GM18868 (cell line): Measurements from ENCODE around the gene ESRRB.

Experiments
- ATAC-seq: cut with Tn5 transposase; IDR thresholded peaks from one replicate; pipeline ENCODE4 v1.9.1; 2021; ENCODE audit warnings: mild to moderate bottlenecking, moderate library complexity; ENCODE audit not compliant: unreplicated experiment

The ESRRB gene

DNA sequence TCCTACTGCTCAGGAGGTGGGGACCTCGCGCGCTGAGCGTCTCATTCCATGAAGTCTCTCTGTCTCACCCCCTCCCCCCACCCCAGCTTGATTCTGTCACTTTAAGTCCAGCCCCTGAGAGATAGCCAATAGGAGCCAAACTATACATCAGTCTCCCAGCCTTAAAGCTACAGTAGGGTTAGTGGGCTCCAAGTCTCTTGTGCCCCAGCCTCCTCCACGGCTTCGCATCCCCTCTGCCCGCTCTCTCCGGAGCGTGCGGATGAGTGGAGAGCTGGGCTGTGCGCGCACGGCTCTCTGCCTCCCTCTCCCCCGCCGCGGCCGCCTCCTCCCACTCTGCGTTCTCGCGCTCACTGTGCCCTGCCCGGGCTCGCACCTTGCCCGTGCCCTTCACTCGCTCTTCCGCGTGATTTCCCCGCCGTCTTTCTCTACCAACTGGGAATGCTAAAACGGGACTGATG lies at the start of gene ESRRB:
ESRRB (plus strand) TSS at position 191 of the 458 bp plus-strand sequence; CDS start at position 456, 265 bp downstream.
- ATAC-seq, result no peak

DNA sequence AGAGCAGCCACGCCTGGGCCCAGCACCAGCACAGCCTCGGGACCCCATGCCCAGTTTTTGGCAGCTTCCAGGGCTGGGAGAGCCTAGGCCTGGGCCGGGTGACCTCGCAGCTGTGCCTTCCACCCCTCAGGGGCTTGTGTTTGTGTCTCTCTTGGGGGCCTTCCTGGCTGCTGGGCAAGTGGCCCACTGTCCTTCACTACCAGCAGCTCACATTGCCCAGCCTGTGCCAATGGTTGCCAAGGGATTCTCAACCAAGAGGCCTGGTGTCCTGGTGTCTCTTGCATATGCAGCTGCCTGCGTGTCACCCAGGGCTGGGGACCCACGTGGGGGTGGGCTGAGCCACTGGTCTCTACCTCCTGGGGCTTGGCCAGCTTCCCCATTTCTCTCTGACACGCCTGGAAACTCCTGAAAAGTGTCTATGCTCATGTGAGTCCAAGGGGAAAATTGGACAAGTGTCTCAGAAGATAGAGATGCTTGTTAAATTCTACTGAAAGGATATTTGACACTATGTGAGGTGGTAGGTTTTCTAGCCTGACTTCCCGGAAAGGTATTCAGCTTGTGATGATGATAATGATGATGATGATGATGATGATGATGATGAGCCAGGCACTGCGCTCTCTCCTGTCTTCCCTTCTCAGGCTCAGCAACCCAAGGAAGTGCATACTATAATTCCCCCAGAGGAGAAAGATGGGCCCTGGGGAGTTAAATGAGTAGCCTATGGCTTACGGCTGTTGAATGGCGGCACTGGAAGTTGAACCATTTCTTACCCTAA lies 48.8 kb upstream of the ESRRB start:
- no peak for ATAC-seq

DNA sequence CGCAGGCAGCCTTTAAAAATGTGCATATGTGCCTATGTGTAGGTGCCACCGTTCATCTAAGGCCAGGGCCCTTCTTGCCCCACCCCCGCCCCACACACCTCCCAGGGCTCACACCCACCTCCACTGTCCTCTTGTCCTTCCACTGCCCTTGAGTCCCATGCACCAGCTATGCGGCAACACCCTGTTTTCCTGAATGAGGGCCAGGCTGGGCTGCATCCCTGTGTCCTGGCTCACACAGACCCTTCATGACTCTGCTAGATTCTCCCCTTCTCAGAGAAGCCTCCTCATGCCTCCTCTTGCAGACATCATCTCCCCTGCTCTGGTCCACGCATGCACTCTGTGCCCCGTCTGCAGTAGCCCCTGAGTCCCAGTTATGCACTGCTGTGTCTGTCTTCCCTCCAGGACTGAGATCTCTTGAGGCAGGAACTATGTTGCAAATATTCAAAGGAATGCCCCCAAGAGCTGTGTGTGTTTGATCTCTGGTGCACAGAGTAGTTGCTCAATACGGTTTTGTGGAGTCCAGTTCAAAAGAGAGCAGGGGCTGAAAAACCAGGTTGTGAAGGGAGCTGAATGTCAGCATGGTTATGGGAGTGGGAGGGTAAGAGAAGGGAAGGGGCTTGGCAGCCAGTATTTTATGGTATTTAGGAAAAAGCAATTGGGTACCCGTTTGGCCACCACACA lies 47.3 kb upstream of the ESRRB start:
- ATAC-seq, result no peak

DNA sequence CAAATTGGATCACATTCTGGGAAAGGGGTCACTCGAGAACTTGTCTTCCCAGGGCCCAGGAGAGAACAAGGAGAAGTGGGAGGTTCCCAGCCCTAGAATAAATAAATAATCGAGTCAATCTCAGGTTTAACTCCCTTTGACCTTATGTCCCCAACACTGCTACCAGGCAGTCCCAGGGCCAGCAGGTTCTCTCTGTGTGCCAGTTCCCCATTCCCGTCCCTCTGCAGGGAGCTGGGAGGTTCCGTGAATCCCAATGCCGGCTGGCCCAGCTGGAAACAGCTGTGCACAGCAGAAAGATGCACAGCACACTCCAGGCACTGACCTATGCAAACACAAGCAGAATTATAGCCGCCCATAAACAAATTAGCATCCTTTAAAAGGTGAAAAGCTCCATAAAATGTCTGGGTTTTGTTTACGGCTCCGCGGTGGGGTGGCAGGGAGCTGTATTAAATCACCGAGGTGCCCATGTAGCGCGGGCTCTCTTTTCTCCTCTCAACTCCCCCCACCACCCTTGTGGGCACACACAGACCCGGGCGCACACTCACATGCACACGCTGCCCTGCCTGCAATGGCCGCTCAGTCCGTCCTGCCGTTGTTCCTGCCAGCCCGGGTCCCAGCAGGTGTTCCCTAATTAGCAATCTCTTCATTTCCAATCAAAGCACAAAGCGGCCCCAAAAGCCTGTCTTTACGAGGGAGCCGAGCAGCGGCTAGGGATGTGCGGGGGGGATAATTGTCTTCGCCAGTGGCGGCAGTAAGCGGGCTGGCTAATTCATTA lies 46.6 kb upstream of the ESRRB start:
- ATAC-seq, result no peak

DNA sequence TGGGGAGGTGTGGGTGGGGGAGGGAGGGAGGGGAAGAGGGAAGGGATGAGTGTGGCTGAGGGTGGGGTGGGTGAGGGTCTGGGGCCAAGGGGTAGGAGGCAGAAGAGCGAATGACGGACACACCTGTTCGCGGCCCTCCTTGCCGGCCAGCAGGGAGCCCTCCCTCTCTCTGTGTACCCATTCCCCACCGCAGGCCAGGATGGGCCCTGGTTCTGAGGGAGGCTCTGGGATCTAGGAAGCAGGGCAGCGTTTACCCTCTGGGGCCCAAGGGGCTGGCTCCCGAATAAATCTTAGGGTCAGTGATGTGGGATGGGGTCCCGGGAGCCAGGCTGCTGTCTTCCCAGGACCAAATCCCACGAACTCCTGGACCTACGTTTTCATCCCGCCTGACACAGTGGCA lies 46.0 kb upstream of the ESRRB start:
- no peak for ATAC-seq

DNA sequence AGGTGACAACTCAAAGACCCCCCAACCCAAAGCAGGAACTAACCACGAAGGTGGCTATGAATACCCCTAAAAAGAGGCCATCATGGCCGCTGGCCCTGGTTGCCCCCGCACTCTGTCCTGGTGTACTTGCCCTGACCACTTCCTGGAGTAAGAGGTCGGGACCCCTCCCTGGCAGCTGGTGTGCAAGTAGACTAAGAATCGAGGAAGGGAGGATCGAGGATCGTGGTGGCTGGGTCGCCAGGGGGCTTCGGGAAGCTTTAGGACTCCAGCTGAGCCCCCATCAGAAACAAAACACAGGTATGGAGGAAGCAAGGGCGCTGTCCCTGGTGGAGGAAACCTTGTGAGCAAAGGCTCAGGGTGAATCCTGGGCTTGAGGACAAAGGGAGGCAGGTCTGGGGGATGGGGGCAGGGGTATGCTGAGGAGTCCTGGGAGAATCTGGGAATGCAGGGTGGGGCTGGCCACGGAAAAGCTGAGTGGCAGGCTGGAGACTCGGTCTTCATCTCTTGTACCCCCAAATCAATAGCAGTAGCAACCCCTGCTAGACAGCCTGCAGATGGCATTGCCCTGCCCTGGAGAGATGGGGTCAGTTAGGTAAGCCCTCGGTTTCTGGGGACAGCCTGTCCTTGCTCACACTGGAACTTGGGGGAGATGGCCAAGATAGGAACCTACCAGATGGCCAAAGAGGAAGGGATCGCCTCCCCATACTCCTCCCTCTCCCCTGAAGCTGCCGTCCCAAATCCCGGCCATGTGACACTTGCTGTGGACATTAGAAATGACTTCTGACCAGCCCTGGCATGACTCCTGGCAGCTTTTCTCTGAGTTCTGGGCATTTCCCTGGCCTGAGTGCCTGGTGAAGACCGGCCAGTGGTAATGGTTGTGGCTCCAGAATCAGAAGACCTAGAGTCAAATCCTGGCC lies 45.3 kb upstream of the ESRRB start:
- ATAC-seq, result no peak

DNA sequence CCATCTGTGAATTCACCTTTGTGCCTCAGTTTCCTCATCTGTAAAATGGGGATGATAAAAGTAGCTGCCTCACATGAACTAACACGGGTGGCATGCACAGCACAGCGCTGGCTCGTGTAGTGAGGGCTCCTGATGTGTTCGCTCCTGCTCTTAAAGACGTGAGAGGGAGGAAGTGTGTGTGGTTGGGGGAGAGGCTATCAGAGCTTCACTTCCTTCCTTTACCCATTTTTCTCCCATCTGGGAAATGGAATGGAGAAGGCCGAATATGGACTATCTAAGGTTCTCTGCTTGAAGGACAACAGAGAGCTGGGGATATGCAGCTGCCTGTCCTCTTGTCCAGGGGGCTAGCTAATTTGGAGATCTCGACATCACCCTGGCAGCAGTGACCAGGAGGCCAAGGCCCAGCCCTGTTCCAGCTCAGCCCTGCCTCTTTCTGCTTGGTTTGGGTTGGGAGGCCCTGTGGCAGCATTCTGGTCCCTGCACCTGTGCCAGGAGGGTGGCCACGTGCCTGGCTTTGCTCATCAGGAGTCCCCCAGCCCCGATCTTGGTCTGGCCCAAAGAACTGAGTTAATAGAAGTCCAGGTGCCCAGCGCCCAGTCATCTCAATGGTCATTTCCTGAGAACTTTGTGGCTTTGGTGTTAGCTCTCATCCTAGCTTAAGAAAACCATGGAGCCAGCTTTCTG lies 44.5 kb upstream of the ESRRB start:
- ATAC-seq, result no peak

DNA sequence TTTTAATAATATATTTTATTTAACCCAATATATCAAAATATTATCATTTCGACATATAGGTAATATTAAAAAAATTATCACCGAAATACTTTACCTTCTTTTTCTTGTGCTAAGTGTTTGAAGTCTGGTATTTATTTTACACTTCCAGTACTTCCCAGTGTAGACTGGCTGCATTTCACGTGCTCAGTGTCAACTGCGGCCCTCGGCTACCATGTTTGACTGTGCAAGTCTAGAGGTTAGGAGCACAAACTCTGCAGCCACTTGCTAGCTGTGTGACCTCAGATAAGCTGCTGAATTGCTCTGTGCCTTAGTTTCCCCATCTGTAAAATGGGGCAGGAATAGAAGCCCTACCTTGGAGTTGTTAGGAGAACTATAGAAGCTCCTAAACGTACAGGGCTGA lies 42.3 kb upstream of the ESRRB start:
- no peak for ATAC-seq

DNA sequence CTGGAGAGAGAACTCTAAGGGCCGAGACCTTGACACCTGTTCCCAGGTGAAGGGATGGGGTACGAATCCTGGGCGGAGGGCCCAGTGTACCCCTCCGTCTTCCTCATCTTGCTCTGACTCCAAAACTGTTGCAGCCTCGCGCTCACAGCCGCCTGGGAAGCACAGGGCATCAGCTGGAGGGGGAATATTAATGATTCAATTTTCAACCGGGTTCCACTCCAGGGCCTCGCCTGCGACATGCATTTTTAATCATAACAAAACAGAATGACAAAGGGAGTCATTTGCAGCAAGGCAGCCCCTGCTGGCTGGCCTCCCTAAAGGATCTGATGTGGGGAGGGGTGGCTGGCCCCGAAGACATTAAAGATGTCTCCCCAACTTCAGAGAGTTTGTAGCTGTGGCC lies 41.6 kb upstream of the ESRRB start:
- ATAC-seq, result no peak

DNA sequence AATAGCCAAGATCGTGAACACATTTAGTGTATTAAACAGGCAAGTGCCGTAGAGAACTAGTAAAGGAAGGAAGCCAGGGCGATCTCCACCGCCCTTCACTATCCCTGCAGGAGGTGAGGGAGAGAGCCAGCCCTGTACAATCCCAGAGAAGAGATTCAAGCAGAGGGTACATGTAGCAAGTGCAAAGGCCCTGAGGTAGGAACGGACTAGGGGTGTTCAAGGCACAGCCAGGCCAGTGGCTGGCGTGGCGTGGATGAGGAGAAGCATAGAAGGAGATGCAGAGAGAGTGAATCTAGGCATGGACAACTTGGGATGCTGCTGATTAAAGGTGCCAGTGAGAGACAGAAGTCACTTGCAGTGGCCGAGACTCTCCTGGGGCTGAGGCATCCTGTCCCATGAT lies 39.1 kb upstream of the ESRRB start:
- ATAC-seq, result no peak

DNA sequence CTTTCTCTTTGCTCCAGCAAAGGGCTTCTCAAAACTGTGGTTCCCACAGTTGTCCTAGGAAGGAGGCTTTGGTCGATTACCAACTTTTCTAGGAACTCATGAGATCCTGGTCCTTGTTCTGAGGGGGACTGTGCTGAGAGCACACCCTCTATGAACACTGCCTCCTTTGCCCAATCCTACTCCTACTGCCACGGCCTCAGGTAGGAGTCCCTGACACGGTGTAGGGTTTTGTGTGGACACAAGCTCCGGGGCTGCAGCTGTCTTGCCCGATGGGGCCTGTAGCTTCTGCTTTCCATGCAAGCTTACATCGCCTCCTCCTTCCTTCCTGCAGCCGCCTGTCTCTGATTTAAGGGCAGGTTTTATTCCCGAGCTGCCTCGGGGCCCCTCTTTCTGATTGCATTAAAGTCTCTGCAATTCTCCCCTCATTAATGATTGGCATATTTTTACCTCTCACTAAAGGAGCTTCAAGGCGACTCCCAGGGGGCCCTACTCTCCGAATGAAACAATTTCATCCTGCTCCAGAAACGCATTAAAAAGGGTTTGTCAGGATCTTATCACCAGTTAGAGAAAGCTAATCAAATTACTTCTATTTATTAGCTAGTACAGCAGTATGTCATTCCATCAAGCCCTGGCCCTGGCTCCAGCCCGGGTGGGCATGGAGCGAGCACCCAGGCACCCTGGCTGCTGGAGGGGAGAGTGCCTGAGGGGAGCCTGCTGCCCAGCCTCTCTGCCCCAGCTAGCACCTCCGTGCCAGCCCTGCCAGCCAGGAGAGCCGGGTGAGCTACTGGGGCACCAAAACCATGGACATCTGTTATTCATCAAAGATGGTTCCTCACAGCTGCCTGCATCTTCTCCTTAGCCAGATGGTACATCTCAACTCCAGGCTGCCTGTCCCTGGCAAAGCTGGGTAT lies 38.0 kb upstream of the ESRRB start:
- ATAC-seq, result no peak

DNA sequence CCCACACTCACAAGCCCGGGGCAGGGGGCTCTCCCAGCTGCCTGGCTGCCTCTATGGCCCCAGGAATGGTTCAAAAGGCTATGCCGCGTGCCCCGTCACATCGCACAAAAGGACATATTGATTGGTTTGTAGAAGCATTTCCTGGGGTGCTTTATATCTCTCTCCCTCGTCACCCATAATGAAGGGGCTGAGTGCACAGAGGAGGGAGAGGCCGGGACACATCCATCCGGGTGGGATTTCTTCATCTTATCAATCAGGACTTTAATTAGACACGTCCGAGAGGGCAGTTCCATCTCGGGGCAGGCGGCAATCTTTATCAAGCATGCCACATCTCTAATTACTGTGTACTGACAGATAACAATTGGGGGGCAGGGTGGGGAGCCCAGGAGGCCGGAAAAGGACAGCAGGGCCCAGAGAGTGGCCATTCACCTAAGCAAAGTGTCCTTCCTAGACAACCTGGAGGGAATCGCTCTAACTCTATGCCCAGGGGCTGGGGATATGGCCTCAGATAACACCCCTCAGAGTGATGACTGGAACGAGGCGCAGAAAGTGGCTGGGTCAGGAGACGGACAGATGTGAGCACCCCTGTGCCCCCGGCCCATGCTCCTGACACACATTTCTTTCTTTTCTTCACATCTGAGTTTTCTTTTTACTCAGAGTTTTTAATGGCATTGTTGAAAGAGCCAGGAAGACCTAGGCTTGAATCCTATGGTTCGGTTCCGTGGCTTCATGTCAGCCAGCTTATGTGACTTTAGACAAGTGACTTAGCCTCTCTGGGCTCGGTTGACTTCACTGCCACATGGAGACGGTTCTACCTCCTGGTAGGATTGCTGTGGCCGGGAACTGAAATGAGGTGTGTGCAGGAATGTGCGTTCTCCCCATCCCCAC lies 36.0 kb upstream of the ESRRB start:
- no peak for ATAC-seq

DNA sequence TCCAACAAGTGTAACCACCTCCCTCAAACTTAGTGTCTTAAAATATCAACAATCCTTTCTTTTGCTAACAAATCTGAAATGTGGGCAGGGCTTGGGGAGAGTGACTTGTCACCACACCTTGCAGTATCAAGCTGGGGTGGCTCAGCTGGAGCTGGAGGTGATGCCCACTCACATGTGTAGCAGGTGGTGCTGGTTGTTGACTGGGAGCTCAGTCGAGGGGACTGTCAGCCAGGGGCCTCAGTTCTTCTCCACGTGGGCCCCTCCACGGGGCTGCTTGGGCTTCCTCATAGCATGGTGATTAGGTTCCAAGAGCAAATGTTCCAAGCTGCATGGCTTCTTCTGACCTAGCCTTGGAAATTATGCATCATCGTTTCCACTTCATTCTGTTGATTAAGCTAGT lies 32.6 kb upstream of the ESRRB start:
- no peak for ATAC-seq

DNA sequence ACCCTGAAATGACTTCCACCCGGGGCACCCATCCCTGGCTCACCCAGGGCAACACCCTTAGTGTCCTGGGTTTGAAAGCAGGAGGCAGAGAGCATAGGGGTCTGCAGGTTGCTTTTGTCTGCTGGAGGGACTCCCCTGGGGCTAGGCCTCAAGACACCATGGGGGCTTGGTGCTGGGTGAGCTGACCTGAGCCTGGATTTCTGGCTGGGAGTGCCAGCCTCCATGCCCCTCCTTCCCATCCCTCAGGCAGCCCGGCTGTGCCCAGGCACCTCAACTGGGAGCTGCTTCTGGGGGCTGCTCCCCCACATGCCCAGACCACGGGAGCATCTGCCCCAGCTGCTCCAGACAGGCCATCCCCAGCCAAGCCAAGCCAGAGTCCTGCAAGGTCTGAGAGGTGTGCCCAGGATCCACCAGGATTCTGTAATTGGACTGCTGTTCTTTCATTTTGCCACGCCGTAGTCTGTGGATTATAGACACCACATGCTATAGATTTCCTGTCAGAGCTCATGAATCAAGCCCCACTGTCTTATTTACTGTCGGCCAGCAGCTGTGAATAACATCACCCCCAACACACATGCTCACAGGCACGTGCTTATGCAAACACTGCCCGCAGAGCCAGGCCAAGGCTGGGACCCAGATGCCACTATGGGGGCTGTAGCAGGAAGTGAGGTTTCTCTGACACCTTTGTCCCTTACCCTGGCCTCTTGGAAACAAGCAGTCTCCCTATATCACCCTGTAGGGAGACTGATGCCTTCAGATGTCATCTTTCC lies 29.4 kb upstream of the ESRRB start:
- ATAC-seq, result no peak

DNA sequence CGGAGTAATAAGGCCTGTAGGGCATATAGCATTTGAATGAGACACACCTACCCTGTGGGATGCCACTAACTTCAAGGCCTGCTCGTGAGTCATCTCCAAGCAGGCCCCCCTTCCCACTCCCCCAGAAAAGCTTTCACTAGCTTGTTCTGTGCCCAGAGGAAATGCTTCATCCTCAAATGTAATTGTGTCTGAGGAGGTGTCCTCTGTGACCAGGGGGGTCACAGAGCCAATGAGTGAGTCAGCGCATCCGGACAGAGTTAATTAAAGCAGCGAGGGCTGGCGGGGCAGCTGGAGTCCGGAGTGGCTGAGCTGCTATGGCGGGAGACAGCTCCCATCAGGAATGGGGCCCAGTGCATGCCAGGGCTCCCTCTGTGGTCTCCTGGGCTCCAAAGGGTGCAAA lies 27.0 kb upstream of the ESRRB start:
- ATAC-seq, result no peak

DNA sequence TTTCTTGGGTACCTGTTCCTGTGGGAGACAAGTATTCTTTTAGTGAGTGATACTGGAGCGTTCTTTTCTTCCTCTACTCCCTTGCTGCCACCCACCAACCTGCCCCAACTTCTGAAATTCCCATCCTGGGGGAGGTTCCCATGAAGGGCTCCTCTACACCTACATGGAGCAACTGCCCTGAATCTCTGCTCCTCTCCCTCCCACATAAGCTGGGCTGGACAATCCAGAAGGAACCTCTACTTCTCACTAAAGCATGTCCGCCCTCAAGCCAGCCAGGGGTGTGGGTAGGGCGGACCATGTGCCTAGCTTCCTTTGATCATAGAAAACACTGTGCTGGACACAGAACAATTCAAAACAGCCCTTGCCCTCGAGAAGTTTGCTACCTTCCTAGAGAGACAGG lies 25.9 kb upstream of the ESRRB start:
- no peak for ATAC-seq

DNA sequence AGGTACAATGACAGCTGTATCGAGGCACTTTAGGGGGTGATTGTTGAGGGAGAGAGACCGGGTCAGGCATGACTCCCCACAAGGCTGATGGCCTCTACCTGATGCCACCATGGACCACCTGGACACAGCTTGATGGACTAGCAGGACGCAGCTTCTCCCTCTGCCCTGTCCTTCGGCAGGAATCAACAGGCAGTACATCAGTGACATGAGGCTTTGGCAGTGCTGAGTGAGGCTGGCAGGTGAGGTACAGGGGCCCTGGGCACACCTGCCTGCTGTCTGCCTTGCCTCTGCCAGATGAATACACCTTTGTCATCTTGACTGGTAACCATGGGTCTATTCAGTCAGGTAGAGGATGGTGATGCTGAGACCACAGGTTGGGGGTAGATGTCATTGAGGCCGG lies 25.3 kb upstream of the ESRRB start:
- no peak for ATAC-seq
